Measurements from ENCODE around the gene CEP164.
A peak's percentile ranks its signal among the peaks of the same experiment; 100 is the strongest.

Gene CEP164

DNA sequence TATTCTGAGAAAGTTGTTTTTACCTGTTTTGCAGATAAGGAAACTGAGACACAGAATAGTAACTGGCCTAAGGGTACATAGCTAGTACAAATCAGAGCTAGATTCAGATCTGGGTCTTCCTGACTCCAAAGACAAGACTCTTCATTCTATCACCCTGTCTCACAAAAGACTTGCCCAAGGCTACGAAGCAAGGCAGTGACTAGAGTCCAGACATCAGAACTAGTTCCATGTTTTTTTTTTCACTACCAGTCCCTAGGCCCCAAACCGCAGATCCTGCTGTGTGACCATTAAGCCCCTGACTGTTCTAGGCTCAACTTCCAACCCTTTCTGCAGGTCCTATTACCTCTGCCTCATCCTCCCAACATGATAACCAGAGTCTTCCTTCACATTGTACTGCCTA, 35.0 kb upstream of the CEP164 start:
- Histone ChIP-seq H3K9me3 (ENCODE audit: control insufficient read depth in 1 of 2, low read length in 2 of 2) (no peaks in the 10 kb centered on the region), H3K4me3 (ENCODE audit: low read depth in 1 of 2, low read length in 2 of 2) (no peak overlapping the region), H3K36me3 (ENCODE audit: control insufficient read depth in 1 of 2, insufficient read depth in 2 of 2, low read length in 2 of 2) (peaks cover 32 to 54% of the 10 kb centered on the region in 2 donors), H3K4me1 (ENCODE audit: control insufficient read depth in 1 of 2, insufficient read depth in 2 of 2, low read length in 2 of 2) (no peaks in the 10 kb centered on the region), H3K27ac (ENCODE audit: low read length) (no peak overlapping the region), H3K27me3 (ENCODE audit: low read depth, low read length) (no peaks in the 10 kb centered on the region)

DNA sequence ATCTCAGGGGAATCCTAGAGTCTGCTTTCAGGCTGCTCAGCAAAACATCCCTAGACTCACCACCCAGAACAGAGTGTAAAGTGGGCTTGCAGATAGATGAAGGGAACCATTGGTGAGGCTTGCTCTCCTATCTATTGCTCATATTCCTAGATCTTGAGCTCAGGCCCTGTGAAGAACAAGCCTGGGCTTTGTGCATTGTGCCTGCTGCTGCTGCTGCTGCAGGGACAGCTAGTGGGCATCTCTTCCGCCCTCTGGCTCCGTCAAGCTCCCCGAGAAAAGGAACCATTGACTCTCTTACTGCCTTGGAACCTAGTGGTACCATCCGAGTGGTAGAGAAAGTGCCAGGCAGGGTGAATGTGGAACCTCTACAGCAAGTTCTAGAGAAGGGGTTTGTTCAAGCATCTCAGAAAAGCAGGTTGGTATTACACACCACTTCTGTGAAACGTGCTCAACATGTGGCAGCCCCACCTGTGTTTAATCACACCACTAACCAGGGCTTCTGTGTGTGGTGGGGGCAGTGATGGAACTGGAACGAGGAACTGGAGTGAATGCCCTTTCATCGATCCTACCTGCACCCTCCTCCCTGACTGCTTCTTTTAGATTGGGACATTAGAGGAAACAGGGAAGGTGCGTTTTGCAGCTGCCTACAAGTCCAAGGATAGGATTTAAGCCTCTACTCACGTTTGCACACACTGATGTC, 32.1 kb upstream of the CEP164 start:
- H3K9me3 ChIP-seq (ENCODE audit: control insufficient read depth in 1 of 2, low read length in 2 of 2), result no peaks in the 10 kb centered on the region
- peaks cover 0 to 9% of the 10 kb centered on the region in 2 donors for H3K4me1 ChIP-seq (ENCODE audit: control insufficient read depth in 1 of 2, insufficient read depth in 2 of 2, low read length in 2 of 2)
- no peak overlapping the region for H3K27ac ChIP-seq (ENCODE audit: low read length)
- peaks cover 7 to 25% of the 10 kb centered on the region in 2 donors for H3K36me3 ChIP-seq (ENCODE audit: control insufficient read depth in 1 of 2, insufficient read depth in 2 of 2, low read length in 2 of 2)
- no peaks in the 10 kb centered on the region for H3K27me3 ChIP-seq (ENCODE audit: low read depth, low read length)
- no peak overlapping the region for H3K4me3 ChIP-seq (ENCODE audit: low read depth in 1 of 2, low read length in 2 of 2)

DNA sequence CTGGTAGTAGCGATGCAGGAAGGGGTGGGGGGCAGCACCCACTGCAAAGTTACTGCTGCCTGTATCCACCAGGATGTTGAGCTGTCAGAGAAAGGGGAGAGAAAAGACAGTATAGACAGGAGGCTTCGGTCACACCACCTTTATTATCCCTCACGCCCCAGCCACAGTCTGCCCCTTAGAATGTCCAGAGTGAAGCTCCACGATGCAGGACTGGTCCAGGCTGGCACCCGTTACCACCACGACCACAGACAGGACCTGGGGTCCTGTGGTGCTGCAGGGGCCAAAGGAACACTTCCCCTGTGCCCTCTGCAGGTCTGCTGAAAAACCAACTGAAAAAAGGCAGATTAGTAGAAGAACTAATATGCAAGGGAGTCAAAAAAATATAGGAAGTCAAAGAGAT, 30.8 kb upstream of the CEP164 start:
- Histone ChIP-seq H3K4me3 (ENCODE audit: low read depth in 1 of 2, low read length in 2 of 2) (no peak overlapping the region), H3K27ac (ENCODE audit: low read length) (no peak overlapping the region), H3K9me3 (ENCODE audit: control insufficient read depth in 1 of 2, low read length in 2 of 2) (no peaks in the 10 kb centered on the region), H3K36me3 (ENCODE audit: control insufficient read depth in 1 of 2, insufficient read depth in 2 of 2, low read length in 2 of 2) (peaks cover 0 to 12% of the 10 kb centered on the region in 2 donors), H3K27me3 (ENCODE audit: low read depth, low read length) (no peaks in the 10 kb centered on the region), H3K4me1 (ENCODE audit: control insufficient read depth in 1 of 2, insufficient read depth in 2 of 2, low read length in 2 of 2) (peaks cover 0 to 10% of the 10 kb centered on the region in 2 donors)

DNA sequence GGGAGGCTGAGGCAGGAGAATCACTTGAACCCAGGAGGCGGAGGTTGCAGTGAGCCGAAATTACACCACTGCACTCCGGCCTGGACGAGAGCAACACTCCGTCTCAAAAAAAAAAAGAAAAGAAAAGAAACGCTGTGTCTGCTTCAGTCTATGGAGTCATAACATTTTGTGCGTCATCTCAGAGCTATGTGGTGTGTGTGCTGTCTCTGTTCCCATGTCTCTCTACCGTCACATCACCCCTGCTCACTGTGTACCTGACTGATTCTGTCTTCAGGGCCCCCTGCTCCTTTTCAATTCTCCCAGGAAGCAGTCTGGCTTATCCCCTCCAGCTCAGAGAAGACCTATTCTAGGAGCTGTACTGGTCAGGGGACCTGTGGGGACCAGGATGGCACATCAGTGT, 29.5 kb upstream of the CEP164 start:
- H3K27ac ChIP-seq (ENCODE audit: low read length), result no peak overlapping the region
- H3K4me1 ChIP-seq (ENCODE audit: control insufficient read depth in 1 of 2, insufficient read depth in 2 of 2, low read length in 2 of 2), result peaks cover 0 to 10% of the 10 kb centered on the region in 2 donors
- H3K27me3 ChIP-seq (ENCODE audit: low read depth, low read length), result no peaks in the 10 kb centered on the region
- no peaks in the 10 kb centered on the region for H3K9me3 ChIP-seq (ENCODE audit: control insufficient read depth in 1 of 2, low read length in 2 of 2)
- no peak overlapping the region for H3K4me3 ChIP-seq (ENCODE audit: low read depth in 1 of 2, low read length in 2 of 2)
- peaks cover 0 to 7% of the 10 kb centered on the region in 2 donors for H3K36me3 ChIP-seq (ENCODE audit: control insufficient read depth in 1 of 2, insufficient read depth in 2 of 2, low read length in 2 of 2)

DNA sequence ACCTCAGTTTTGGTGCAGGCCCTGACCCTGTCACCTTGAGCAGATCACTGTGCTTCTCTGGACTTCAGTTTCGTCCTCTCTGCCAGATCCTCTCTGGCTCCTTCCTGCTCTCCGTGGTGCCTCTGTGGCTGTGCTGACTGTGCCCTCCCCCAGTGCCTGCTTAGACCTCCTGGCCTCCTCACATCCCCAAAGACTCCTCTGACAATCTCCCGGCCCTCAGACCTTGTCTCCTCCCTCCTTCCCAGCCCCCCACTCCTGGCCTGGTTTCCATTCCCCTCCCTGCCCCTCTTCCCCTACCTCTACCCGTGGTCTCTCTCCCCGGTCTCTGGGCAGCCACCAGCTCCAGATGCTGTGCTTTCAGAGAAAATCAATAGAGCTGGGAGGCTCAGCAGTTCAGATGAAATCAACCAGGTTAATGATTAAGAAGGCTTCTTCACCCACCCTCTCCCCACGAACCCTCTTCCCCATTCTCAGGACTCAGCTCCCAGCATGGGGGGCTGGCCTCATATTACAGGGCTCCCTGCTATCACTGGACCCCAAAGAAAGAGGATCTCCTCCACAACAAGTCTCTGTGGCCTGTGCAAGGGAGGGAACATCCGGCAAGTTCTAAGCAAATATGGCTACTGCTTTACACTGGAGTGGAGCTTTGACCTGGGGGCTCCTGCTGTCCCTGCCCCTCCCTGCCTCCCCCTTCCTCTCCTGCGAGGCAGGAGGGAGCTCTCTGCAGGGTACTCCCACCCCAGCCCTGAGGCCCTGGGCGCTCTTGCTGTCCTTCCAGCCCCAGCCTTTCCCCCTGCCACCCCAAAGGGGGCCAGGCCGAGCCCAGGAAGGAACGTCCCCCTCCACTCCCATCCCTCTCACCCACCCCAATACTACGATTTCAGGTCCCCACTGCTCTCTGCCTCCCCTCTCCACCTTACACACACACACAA, 28.0 kb upstream of the CEP164 start:
- Histone ChIP-seq H3K36me3 (ENCODE audit: control insufficient read depth in 1 of 2, insufficient read depth in 2 of 2, low read length in 2 of 2) (no peaks in the 10 kb centered on the region), H3K27ac (ENCODE audit: low read length) (no peak overlapping the region), H3K4me3 (ENCODE audit: low read depth in 1 of 2, low read length in 2 of 2) (peak overlapping the region in 1 of 2 donors; percentile 37), H3K9me3 (ENCODE audit: control insufficient read depth in 1 of 2, low read length in 2 of 2) (no peaks in the 10 kb centered on the region), H3K4me1 (ENCODE audit: control insufficient read depth in 1 of 2, insufficient read depth in 2 of 2, low read length in 2 of 2) (peaks cover 0 to 10% of the 10 kb centered on the region in 2 donors), H3K27me3 (ENCODE audit: low read depth, low read length) (no peaks in the 10 kb centered on the region)

DNA sequence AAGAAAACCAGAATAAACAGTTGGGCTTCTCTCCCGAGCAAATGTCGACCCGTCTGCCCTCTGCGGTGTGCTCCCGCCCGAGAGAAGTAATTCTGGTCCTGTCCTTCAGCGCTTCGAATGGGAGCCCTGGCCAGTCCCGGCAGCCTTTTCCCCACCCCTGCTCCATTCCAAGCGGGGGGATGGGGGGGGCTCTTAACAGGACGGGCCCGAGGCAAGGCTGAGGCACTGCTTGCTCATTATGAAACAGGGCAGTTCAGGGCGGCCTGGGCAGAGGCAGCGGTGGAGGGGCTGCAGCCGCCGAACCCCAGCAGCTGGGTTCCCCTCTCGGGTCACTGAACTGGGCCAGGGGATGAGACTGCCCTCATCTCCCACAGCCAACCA, 27.4 kb upstream of the CEP164 start:
- peaks cover 0 to 10% of the 10 kb centered on the region in 2 donors for H3K4me1 ChIP-seq (ENCODE audit: control insufficient read depth in 1 of 2, insufficient read depth in 2 of 2, low read length in 2 of 2)
- H3K27ac ChIP-seq (ENCODE audit: low read length), result no peak overlapping the region
- peak overlapping the region in 1 of 2 donors; percentile 37 for H3K4me3 ChIP-seq (ENCODE audit: low read depth in 1 of 2, low read length in 2 of 2)
- no peaks in the 10 kb centered on the region for H3K27me3 ChIP-seq (ENCODE audit: low read depth, low read length)
- H3K36me3 ChIP-seq (ENCODE audit: control insufficient read depth in 1 of 2, insufficient read depth in 2 of 2, low read length in 2 of 2), result no peaks in the 10 kb centered on the region
- no peaks in the 10 kb centered on the region for H3K9me3 ChIP-seq (ENCODE audit: control insufficient read depth in 1 of 2, low read length in 2 of 2)

DNA sequence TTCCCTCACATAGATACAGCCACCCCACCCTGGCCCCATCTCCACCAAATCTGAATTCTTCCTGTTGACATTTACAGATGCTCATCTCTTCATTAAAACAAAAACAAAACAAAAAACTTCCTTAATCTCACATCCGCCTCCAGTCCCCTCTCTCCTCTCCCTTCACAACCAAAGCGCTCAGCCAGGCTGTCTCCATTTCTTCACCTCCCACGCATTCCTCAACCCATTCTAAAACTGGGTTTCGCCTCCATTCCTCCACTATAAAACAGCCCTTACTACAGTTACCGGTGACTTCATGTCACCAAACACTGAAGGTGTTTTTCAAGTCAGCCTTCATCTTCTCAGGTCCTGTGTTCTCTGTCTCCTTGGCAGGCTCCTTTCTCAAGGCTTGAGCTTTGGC, 26.9 kb upstream of the CEP164 start:
- Histone ChIP-seq H3K36me3 (ENCODE audit: control insufficient read depth in 1 of 2, insufficient read depth in 2 of 2, low read length in 2 of 2) (no peaks in the 10 kb centered on the region), H3K4me3 (ENCODE audit: low read depth in 1 of 2, low read length in 2 of 2) (no peak overlapping the region), H3K9me3 (ENCODE audit: control insufficient read depth in 1 of 2, low read length in 2 of 2) (no peaks in the 10 kb centered on the region), H3K27ac (ENCODE audit: low read length) (no peak overlapping the region), H3K4me1 (ENCODE audit: control insufficient read depth in 1 of 2, insufficient read depth in 2 of 2, low read length in 2 of 2) (peaks cover 0 to 10% of the 10 kb centered on the region in 2 donors), H3K27me3 (ENCODE audit: low read depth, low read length) (no peaks in the 10 kb centered on the region)

DNA sequence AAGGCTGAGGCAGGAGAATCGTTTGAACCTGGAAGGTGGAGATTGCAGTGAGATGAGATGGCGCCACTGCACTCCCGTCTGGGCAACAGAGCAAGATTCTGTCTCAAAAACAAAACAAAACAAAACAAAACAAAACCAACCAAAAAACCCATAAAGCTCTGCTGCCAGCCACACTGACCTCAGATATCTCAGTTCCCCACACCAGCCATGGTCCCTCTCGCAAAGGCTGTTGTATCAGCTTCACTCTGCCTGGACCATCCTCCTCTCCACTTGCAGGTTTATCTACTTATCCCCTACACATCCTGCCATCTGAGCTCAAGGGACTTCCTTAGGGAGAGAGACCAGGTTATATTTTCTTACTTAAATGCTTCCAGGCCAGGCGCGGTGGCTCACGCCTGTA, 25.4 kb upstream of the CEP164 start:
- H3K27ac ChIP-seq (ENCODE audit: low read length), result no peak overlapping the region
- no peaks in the 10 kb centered on the region for H3K27me3 ChIP-seq (ENCODE audit: low read depth, low read length)
- H3K36me3 ChIP-seq (ENCODE audit: control insufficient read depth in 1 of 2, insufficient read depth in 2 of 2, low read length in 2 of 2), result no peaks in the 10 kb centered on the region
- H3K4me1 ChIP-seq (ENCODE audit: control insufficient read depth in 1 of 2, insufficient read depth in 2 of 2, low read length in 2 of 2), result peaks cover 0 to 10% of the 10 kb centered on the region in 2 donors
- no peaks in the 10 kb centered on the region for H3K9me3 ChIP-seq (ENCODE audit: control insufficient read depth in 1 of 2, low read length in 2 of 2)
- H3K4me3 ChIP-seq (ENCODE audit: low read depth in 1 of 2, low read length in 2 of 2), result no peak overlapping the region

DNA sequence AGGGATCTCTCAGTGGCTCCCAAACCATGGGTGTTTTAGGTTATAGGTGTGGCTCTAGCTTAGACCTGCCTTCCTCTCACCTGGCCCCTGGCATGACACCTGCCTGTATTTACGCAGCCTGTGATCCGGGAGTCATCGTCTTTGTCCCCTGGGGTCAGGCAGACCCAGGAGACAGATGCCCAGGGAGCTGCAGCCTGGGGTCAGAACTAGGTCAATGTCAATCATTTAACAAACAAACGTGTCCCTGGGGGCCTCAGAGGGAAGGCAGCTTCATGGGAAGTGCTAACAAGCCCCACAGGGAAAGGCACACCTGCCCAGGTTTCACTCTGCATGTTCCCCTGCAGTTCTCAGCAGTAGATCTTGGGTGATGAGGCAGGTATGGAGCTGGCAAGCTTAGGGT, 24.6 kb upstream of the CEP164 start:
- Histone ChIP-seq H3K4me3 (ENCODE audit: low read depth in 1 of 2, low read length in 2 of 2) (no peak overlapping the region), H3K36me3 (ENCODE audit: control insufficient read depth in 1 of 2, insufficient read depth in 2 of 2, low read length in 2 of 2) (no peaks in the 10 kb centered on the region), H3K9me3 (ENCODE audit: control insufficient read depth in 1 of 2, low read length in 2 of 2) (no peaks in the 10 kb centered on the region), H3K27me3 (ENCODE audit: low read depth, low read length) (no peaks in the 10 kb centered on the region), H3K27ac (ENCODE audit: low read length) (no peak overlapping the region), H3K4me1 (ENCODE audit: control insufficient read depth in 1 of 2, insufficient read depth in 2 of 2, low read length in 2 of 2) (peaks cover 0 to 10% of the 10 kb centered on the region in 2 donors)

DNA sequence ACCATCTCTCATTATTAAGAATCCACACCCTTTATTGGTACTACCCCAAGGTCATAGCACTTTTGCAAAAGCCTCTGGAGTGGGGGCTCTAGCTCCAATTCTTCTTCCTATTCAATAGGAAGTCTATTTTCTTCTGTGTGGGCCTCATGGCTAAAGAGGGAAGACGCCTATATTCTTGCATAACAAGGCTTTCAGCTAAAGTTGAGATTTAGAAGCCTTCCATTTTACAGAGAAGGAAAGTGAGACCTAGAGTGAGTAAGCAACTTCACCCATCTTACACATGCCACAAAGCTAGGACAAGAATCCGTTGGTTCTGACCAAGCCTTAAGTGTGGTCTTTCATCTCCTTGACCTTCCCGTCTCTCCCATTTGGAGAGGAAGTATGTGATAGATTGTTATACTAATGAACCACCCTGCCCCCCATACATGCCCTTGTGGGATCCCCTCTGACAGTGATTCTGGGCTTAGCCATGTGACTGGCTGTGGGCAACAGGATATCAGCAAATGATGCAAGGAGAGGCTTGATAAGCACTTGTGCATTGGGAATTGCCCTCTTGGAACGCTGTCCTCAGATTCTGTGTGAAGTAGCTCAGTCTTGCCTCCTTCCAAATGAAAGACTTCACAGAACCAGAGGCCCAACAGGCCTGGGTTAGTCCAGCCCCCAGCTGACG, 23.9 kb upstream of the CEP164 start:
- Histone ChIP-seq H3K27me3 (ENCODE audit: low read depth, low read length) (no peaks in the 10 kb centered on the region), H3K4me3 (ENCODE audit: low read depth in 1 of 2, low read length in 2 of 2) (no peak overlapping the region), H3K4me1 (ENCODE audit: control insufficient read depth in 1 of 2, insufficient read depth in 2 of 2, low read length in 2 of 2) (peaks cover 0 to 10% of the 10 kb centered on the region in 2 donors), H3K27ac (ENCODE audit: low read length) (no peak overlapping the region), H3K9me3 (ENCODE audit: control insufficient read depth in 1 of 2, low read length in 2 of 2) (no peaks in the 10 kb centered on the region), H3K36me3 (ENCODE audit: control insufficient read depth in 1 of 2, insufficient read depth in 2 of 2, low read length in 2 of 2) (no peaks in the 10 kb centered on the region)

DNA sequence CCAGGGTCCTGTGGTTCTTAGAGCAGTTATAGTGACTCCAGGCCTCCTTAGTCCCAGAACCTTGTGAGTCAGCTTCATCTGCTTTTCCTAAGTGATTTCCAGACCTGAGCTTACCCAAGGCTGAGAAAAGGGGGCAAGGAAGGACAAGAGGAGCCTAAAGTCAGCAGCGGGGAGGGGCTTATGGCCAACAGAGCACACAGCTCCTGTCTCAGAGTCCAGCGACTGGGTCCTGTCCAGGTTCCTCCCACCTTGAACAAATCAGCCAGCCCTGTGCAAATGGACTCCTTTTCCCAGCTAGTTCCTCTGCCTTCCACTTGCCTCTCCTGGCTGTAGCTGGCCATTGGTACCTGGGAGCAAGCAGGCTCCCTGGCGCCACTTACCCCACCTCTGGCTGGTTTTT, 22.5 kb upstream of the CEP164 start:
- H3K4me3 ChIP-seq (ENCODE audit: low read depth in 1 of 2, low read length in 2 of 2), result no peak overlapping the region
- H3K27me3 ChIP-seq (ENCODE audit: low read depth, low read length), result no peaks in the 10 kb centered on the region
- no peak overlapping the region for H3K27ac ChIP-seq (ENCODE audit: low read length)
- H3K36me3 ChIP-seq (ENCODE audit: control insufficient read depth in 1 of 2, insufficient read depth in 2 of 2, low read length in 2 of 2), result no peaks in the 10 kb centered on the region
- H3K4me1 ChIP-seq (ENCODE audit: control insufficient read depth in 1 of 2, insufficient read depth in 2 of 2, low read length in 2 of 2), result peaks cover 0 to 5% of the 10 kb centered on the region in 2 donors
- no peaks in the 10 kb centered on the region for H3K9me3 ChIP-seq (ENCODE audit: control insufficient read depth in 1 of 2, low read length in 2 of 2)

Measured in muscle layer of duodenum (tissue), 2 donors.